CD4-positive, alpha-beta T cell (primary cell): Measurements from ENCODE around the gene SLC25A20. TPM values are rescaled to one million over a fixed set of nuclear protein-coding genes. Genes with fewer than 3 reads are reported as not detected.

Experiments
- ATAC-seq: fragments of 200-7000 bp; cut with Tn5 transposase; one replicate; pipeline ENCODE4 v1.10.0; 2022; ENCODE audit warnings: mild to moderate bottlenecking; ENCODE audit not compliant: poor library complexity
- CTCF ChIA-PET: fragments of 350-600 bp; sonication (Branson Sonifier 250); formaldehyde crosslinking; loops from one replicate; lab custom pipeline; 2021; ENCODE audit warnings: antibody characterized with exemption, inconsistent platforms; lab: Charles Lee
- POLR2A ChIA-PET: fragments of 350-600 bp; sonication (Branson Sonifier 250); formaldehyde crosslinking; loops from one replicate; lab custom pipeline; 2021; ENCODE audit warnings: antibody characterized with exemption, inconsistent platforms; lab: Charles Lee
- DNase-seq, 14 experiments: peaks; one replicate each; pipeline ENCODE4 v3.0.0-alpha.2; 2013 to 2020; ENCODE audit warnings: mixed read lengths in 2 of 14
- H3K27ac ChIP-seq, 2 donors: one replicate each; pipeline versions ENCODE4 v1.5.1 to v1.7.0; 2013; ENCODE audit warnings: low read length in 2 of 2, low read depth in 1 of 2, mild to moderate bottlenecking in 1 of 2
- H3K27me3 ChIP-seq, 2 experiments: 1 replicate in 1 of 2; 2 replicates in 1 of 2; pipeline versions ENCODE4 v1.6.1 to v1.7.0; 2013; ENCODE audit warnings: low read length in 2 of 2, control low read depth in 1 of 2, mild to moderate bottlenecking in 1 of 2, moderate library complexity in 1 of 2; ENCODE audit not compliant: insufficient read depth in 2 of 2, control insufficient read depth in 1 of 2
- H3K36me3 ChIP-seq: one replicate; pipeline ENCODE4 v1.6.1; 2013; ENCODE audit warnings: low read length, control low read depth; ENCODE audit not compliant: insufficient read depth
- H3K4me1 ChIP-seq: one replicate; pipeline ENCODE4 v1.6.1; 2013; ENCODE audit warnings: low read length, control low read depth; ENCODE audit not compliant: insufficient read depth
- H3K4me3 ChIP-seq: one replicate; pipeline ENCODE4 v1.5.1; 2013; ENCODE audit warnings: mild to moderate bottlenecking, low read length, moderate library complexity
- H3K9me3 ChIP-seq, 2 experiments: 1 replicate in 1 of 2; 2 replicates in 1 of 2; pipeline versions ENCODE4 v1.6.1 to v1.7.0; 2013; ENCODE audit warnings: low read length in 2 of 2, mild to moderate bottlenecking in 2 of 2, control low read depth in 1 of 2, moderate library complexity in 1 of 2; ENCODE audit not compliant: control insufficient read depth in 1 of 2, insufficient read depth in 1 of 2
- H3K27ac Mint-ChIP-seq: one replicate; pipeline ENCODE4 v1.8.0; 2020; ENCODE audit warnings: mixed read lengths
- H3K27me3 Mint-ChIP-seq: one replicate; pipeline ENCODE4 v1.8.0; 2021; ENCODE audit warnings: mixed read lengths
- H3K36me3 Mint-ChIP-seq: one replicate; pipeline ENCODE4 v1.8.0; 2021; ENCODE audit warnings: low read depth, mixed read lengths
- H3K4me1 Mint-ChIP-seq: one replicate; pipeline ENCODE4 v1.8.0; 2021; ENCODE audit warnings: low read depth, mixed read lengths
- H3K4me3 Mint-ChIP-seq: one replicate; pipeline ENCODE4 v1.8.0; 2020; ENCODE audit warnings: mild to moderate bottlenecking, mixed read lengths
- H3K9me3 Mint-ChIP-seq: one replicate; pipeline ENCODE4 v1.8.0; 2020; ENCODE audit warnings: mixed read lengths
- intact Hi-C, 2 experiments: fragments of 100-400 bp; cut with DNase I in 1 of 2; cut with micrococcal nuclease in 1 of 2; formaldehyde crosslinking; loops; one replicate each; pipeline versions ENCODE4 v1.15.1 to v1.9.0; 2023 to 2025; cut with DNase I, micrococcal nuclease
- total RNA-seq, 174 experiments: library from RNA in 2 of 174; stranded (reverse) in 2 of 174; gene quantifications; one replicate each; pipeline ENCODE4 v1.2.3 and lab custom pipeline; 2021 to 2026
- TF ChIP-seq, protein P1 (sequence below): fragments of 200-600 bp; IDR thresholded peaks from one replicate; pipeline ENCODE4 v1.8.0; 2022; ENCODE audit warnings: antibody characterized with exemption, mild to moderate bottlenecking

Gene SLC25A20
- total RNA-seq, 2 experiments from 2014 or later: 0.41 to 0.78 TPM

DNA sequence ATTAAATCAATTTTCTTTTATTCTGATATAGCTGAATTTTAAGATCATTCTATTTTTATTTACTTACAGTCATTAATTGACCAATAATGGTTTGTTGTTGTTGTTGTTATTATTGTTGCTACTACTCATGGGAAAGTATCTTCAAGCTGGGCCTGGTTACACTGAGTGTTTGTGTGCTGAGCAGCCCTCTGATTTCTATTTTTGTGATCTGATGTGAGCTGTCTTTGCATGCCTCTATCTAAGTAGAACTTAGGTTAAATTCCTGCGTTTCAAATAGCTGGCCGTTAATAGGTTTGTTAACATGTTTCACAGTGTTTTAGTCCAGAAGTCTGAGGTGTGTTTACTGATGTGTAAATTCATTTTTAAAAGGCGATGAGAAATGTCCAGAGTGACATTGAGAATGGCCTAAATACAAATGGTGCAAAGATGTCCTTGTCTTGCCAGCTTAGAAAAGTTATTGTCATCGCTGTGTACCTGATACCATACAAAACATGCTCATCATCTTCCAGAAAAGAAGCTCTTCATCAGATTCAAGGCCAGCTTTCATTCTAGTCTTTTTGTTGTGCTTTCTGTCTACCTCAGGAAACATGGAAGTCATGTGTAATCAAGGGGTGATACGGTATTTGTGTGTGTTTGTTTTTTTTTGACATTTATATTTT, 35.8 kb upstream of the SLC25A20 start:
- TF ChIP-seq, protein P1, sequence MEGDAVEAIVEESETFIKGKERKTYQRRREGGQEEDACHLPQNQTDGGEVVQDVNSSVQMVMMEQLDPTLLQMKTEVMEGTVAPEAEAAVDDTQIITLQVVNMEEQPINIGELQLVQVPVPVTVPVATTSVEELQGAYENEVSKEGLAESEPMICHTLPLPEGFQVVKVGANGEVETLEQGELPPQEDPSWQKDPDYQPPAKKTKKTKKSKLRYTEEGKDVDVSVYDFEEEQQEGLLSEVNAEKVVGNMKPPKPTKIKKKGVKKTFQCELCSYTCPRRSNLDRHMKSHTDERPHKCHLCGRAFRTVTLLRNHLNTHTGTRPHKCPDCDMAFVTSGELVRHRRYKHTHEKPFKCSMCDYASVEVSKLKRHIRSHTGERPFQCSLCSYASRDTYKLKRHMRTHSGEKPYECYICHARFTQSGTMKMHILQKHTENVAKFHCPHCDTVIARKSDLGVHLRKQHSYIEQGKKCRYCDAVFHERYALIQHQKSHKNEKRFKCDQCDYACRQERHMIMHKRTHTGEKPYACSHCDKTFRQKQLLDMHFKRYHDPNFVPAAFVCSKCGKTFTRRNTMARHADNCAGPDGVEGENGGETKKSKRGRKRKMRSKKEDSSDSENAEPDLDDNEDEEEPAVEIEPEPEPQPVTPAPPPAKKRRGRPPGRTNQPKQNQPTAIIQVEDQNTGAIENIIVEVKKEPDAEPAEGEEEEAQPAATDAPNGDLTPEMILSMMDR: no peak
- H3K4me3 ChIP-seq: no peak overlapping the region
- ChIA-PET CTCF (interaction anchor here (0.9 to 1.5 kb wide), 3 partner anchors 16 to 54 kb away, joined by 3 to 4 read pairs (median 4); partner anchors contain the start of gene ARIH2), POLR2A (interaction anchor here (0.7 to 1.8 kb wide), 2 partner anchors 16 to 186 kb away, joined by 3 to 4 read pairs; partner anchors contain the start of genes ARIH2 and USP19)
- no peaks in the 10 kb centered on the region for H3K27me3 Mint-ChIP-seq
- no peak overlapping the region for H3K27ac Mint-ChIP-seq
- DNase-seq (no peak), ATAC-seq (no peak)
- intact Hi-C loops: loop anchor here in 1 of 2 experiments (5.0 kb wide), 1 partner anchor 37 kb away; the partner anchor contains the start of gene SLC25A20
- peaks cover 58% of the 10 kb centered on the region for H3K4me1 Mint-ChIP-seq
- H3K4me3 Mint-ChIP-seq: no peak overlapping the region
- peaks cover 54% of the 10 kb centered on the region for H3K36me3 ChIP-seq
- H3K27ac ChIP-seq: no peak overlapping the region
- peaks cover 68% of the 10 kb centered on the region for H3K36me3 Mint-ChIP-seq
- H3K9me3 ChIP-seq: no peaks in the 10 kb centered on the region
- H3K4me1 ChIP-seq: peaks cover 18% of the 10 kb centered on the region
- no peaks in the 10 kb centered on the region for H3K27me3 ChIP-seq
- H3K9me3 Mint-ChIP-seq: no peaks in the 10 kb centered on the region

DNA sequence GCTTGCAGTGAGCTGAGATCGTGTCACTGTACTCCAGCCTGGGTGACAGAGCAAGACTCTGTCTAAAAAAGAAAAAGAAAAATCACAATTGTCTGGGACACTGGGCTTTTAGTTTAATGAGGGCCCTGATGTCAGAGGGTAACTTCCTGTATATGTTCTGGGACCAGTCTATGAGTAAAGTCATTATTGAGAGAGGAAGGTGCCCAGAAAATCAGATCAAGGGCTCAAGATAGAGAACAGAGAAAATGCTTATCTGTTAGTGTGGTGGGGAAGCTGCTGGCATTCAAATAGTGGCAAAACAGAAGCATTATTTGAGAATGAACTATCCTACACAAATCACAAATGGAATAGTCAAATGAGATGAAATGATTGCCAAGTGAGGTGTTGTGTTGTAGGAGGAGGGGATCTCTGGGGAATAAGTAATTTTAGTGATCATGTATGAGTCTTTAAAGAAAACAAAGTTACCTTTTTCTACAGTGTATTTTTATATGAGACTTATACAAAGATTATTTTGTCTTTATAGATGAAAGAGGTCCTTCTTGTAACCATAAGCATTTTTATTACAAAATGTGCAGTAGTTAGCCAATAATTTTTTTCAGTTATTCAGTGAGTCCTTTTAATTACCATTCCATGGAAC, 33.4 kb upstream of the SLC25A20 start:
- Mint-ChIP-seq H3K4me3 (no peak overlapping the region), H3K4me1 (peaks cover 69% of the 10 kb centered on the region), H3K27me3 (no peaks in the 10 kb centered on the region), H3K9me3 (no peaks in the 10 kb centered on the region), H3K36me3 (peaks cover 77% of the 10 kb centered on the region), H3K27ac (peak overlapping the region; percentile 19)
- Histone ChIP-seq H3K36me3 (peaks cover 73% of the 10 kb centered on the region), H3K4me3 (no peak overlapping the region), H3K4me1 (peaks cover 33% of the 10 kb centered on the region), H3K27me3 (no peaks in the 10 kb centered on the region), H3K27ac (no peak overlapping the region), H3K9me3 (no peaks in the 10 kb centered on the region)
- intact Hi-C loops: loop anchor here in 1 of 2 experiments (5.0 kb wide), 1 partner anchor 35 kb away; the partner anchor contains the start of gene SLC25A20
- DNase-seq: no peak
- POLR2A ChIA-PET: no interaction called here
- TF ChIP-seq, protein P1: no peak
- CTCF ChIA-PET: interaction anchor here (4.3 kb wide), 1 partner anchor 13 kb away, joined by 23 read pairs; the partner anchor contains the start of gene ARIH2
- no peak for ATAC-seq

DNA sequence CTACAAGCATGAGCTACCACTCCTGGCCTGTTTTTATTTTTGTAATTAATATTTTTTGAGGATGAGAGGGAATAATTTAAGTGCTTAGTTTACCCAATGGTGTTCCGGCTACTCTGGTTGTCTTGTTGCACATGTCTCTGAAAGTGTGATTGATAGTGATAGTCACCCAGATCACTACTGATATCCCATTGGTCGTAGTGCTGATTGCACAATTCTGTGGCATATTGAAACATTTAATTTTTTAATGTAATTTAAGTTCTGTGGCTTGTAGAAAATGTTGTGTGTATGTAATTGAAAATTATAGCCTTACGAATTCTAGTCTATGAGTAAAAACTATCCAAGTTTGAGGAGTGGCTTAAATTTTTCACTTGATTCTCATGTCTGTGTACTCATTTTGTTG, 31.9 kb upstream of the SLC25A20 start:
- H3K27me3 Mint-ChIP-seq: no peaks in the 10 kb centered on the region
- no peak overlapping the region for H3K27ac Mint-ChIP-seq
- peaks cover 83% of the 10 kb centered on the region for H3K36me3 Mint-ChIP-seq
- Histone ChIP-seq H3K27ac (no peak overlapping the region), H3K4me3 (no peak overlapping the region), H3K36me3 (peaks cover 77% of the 10 kb centered on the region), H3K9me3 (no peaks in the 10 kb centered on the region), H3K4me1 (peaks cover 46% of the 10 kb centered on the region), H3K27me3 (no peaks in the 10 kb centered on the region)
- DNase-seq: no peak
- H3K9me3 Mint-ChIP-seq: no peaks in the 10 kb centered on the region
- peaks cover 76% of the 10 kb centered on the region for H3K4me1 Mint-ChIP-seq
- ATAC-seq: no peak
- TF ChIP-seq, protein P1: no peak
- intact Hi-C loops: loop anchor here in 1 of 2 experiments (5.0 kb wide), 1 partner anchor 33 kb away; the partner anchor contains the start of gene SLC25A20
- ChIA-PET CTCF (interaction anchor here (4.3 kb wide), 1 partner anchor 11 kb away, joined by 23 read pairs; the partner anchor contains the start of gene ARIH2), POLR2A (no interaction called here)
- H3K4me3 Mint-ChIP-seq: no peak overlapping the region
